ENCODE data around the gene AKR1B1. TPM values are rescaled to one million over a fixed set of nuclear protein-coding genes. Genes with fewer than 3 reads are reported as not detected.

Gene AKR1B1
- polyA plus RNA-seq, 1 donor from 2014 or later, result 125 TPM

- H3K4me1 Mint-ChIP-seq, result no peaks in the 10 kb centered on the region
- H3K36me3 Mint-ChIP-seq, result peaks cover 2% of the 10 kb centered on the region
- H3K4me3 Mint-ChIP-seq, result no peak overlapping the region
- no peak overlapping the region for H3K27ac Mint-ChIP-seq
- H3K27me3 Mint-ChIP-seq, result peaks cover 22% of the 10 kb centered on the region
- peaks cover 0 to 3% (median 1%) of the 10 kb centered on the region in 3 donors for H3K9me3 Mint-ChIP-seq
Measured at GRCh38 chr7:134395604-134396003, 63.3 kb downstream of the AKR1B1 start.

GRCh38 chr7:134394056-134394455, 64.8 kb downstream of the AKR1B1 start:
- Mint-ChIP-seq H3K27me3 (peaks cover 20% of the 10 kb centered on the region), H3K9me3 (peaks cover 0 to 3% (median 1%) of the 10 kb centered on the region in 3 donors), H3K27ac (peak overlapping the region in 1 of 3 donors; percentile 51), H3K4me1 (peaks cover 0 to 2% (median 0%) of the 10 kb centered on the region in 3 donors), H3K4me3 (no peak overlapping the region), H3K36me3 (peaks cover 2% of the 10 kb centered on the region)

Other genes starting within 250 kb of the AKR1B1 start
- 17.2 TPM for gene SLC35B4, start 142.2 kb downstream of the AKR1B1 start, polyA plus RNA-seq
- gene AKR1B10, start 68.5 kb upstream of the AKR1B1 start, polyA plus RNA-seq, result not detected
- not detected for gene AKR1B15, start 90.0 kb upstream of the AKR1B1 start, polyA plus RNA-seq
- gene BPGM, start 187.8 kb upstream of the AKR1B1 start, polyA plus RNA-seq, result 21.4 TPM